D721Med (cell line): ENCODE data around the gene CFL2.
"Not testable (repeated sequence)": the region's sequence is repeated elsewhere in the genome, so short reads cannot be mapped to it uniquely, and the experiment has no call there.

ENCODE experiments used
- DNase-seq: peaks from one replicate; pipeline ENCODE4 v3.0.0; 2011; ENCODE audit warnings: low spot score; ENCODE audit not compliant: insufficient read length
- FAIRE-seq: peaks from 2 replicates; lab custom pipeline; 2011; peaks lifted over from hg19 to GRCh38; lab: Jason Lieb, UNC
- CTCF ChIP-seq: IDR thresholded peaks from 2 replicates; pipeline ENCODE4 v1.5.1; 2012; ENCODE audit warnings: mild to moderate bottlenecking, control low read depth; ENCODE audit not compliant: insufficient read depth; ENCODE audit errors: missing control alignments

CFL2 gene

GRCh38 chr14:34742270-34743115 is 28.1 kb upstream of the CFL2 start:
- DNase-seq (no peak), FAIRE-seq (no peak)
- TF ChIP-seq CTCF, result no peak

- no peak for TF ChIP-seq CTCF
- DNase-seq (no peak), FAIRE-seq (no peak)
Measured at GRCh38 chr14:34741840-34742239, 27.4 kb upstream of the CFL2 start.

- DNase-seq, FAIRE-seq: not testable (repeated sequence)
Measured at GRCh38 chr14:34740139-34740538, 25.7 kb upstream of the CFL2 start.

GRCh38 chr14:34737079-34737478 is 22.7 kb upstream of the CFL2 start:
- FAIRE-seq, DNase-seq: not testable (repeated sequence)

- TF ChIP-seq CTCF, result no peak
- no peak for DNase-seq
- FAIRE-seq, result no peak
Measured at GRCh38 chr14:34733245-34733644, 18.9 kb upstream of the CFL2 start.

- TF ChIP-seq CTCF, result no peak
- FAIRE-seq (no peak), DNase-seq (no peak)
Measured at GRCh38 chr14:34732802-34733201, 18.4 kb upstream of the CFL2 start.

GRCh38 chr14:34723867-34724266 is 9.5 kb upstream of the CFL2 start:
- DNase-seq (no peak), FAIRE-seq (no peak)
- TF ChIP-seq CTCF, result no peak

GRCh38 chr14:34722723-34723545 is 8.5 kb upstream of the CFL2 start:
- peak; percentile 71 for FAIRE-seq
- peak; percentile 73 for TF ChIP-seq CTCF

More at GRCh38 chr14:34722723-34723545, 8.5 kb upstream of the CFL2 start:
- peak; percentile 51 for DNase-seq
